ENCODE measurements around the gene TRIM15.

DNA sequence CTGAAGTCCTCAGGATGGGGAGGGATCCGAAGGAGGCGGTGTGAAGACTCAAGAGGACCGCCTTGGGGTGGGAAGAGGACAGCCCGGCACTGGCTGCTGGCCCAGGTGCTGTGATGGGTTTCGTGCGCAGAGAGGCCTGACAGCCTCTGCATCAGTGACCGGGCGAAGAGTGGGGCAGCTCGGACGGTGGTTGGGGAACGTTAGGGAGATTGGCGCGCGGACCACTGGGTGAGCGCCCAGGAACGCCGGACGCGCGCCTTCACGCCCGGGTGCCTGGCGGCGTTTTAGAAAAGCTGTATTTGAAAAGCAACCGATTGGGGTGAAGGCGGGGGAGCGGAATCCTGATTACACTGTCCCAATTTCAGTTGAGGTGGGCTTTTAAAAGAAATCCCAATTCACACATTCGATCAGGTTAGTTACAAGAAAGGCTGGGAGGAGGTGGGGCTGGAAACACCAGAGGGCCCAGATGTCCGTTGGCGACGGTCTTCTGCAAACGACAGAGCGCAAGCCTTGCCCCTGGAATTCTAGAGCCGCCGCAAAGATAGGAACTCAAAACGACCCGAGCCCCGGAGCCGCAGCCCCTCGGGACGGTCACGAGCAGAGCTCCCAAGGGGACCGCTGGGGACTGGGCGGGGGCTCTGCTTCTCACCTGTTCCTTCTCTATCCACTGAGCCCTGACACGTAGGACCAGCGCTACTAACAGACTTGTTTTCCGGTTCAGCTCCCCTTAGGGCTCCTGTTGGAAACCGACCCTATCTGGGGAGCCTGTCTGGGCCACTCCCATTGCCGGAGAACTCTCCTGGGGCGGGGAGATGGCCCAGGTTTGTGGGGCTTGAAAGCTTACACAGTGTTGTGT, 35.9 kb upstream of the TRIM15 start:
- TF ChIP-seq, protein P1, sequence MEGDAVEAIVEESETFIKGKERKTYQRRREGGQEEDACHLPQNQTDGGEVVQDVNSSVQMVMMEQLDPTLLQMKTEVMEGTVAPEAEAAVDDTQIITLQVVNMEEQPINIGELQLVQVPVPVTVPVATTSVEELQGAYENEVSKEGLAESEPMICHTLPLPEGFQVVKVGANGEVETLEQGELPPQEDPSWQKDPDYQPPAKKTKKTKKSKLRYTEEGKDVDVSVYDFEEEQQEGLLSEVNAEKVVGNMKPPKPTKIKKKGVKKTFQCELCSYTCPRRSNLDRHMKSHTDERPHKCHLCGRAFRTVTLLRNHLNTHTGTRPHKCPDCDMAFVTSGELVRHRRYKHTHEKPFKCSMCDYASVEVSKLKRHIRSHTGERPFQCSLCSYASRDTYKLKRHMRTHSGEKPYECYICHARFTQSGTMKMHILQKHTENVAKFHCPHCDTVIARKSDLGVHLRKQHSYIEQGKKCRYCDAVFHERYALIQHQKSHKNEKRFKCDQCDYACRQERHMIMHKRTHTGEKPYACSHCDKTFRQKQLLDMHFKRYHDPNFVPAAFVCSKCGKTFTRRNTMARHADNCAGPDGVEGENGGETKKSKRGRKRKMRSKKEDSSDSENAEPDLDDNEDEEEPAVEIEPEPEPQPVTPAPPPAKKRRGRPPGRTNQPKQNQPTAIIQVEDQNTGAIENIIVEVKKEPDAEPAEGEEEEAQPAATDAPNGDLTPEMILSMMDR (conservative IDR thresholded peaks at IDR 0.05; ENCODE audit: low read depth, low read length) = no peak
- TF ChIP-seq MAZ (IDR thresholded peaks at IDR 0.05; ENCODE audit: borderline replicate concordance, low read depth, low read length) = no peak
